Kidney epithelial cell (primary cell): Measurements from ENCODE around the gene TLCD1. TPM values are rescaled to one million over a fixed set of nuclear protein-coding genes. Genes with fewer than 3 reads are reported as not detected.
A peak's percentile ranks its signal among the peaks of the same experiment; 100 is the strongest.
"Not testable (repeated sequence)": the region's sequence is repeated elsewhere in the genome, so short reads cannot be mapped to it uniquely, and the experiment has no call there.

Experiments
- DNase-seq: peaks from one replicate; pipeline ENCODE4 v3.0.0-alpha.2; 2010; ENCODE audit warnings: low read depth
- H3K27me3 ChIP-seq: 2 replicates; pipeline ENCODE4 v1.6.0; 2011; ENCODE audit warnings: low read length; ENCODE audit not compliant: control insufficient read depth, insufficient read depth
- H3K36me3 ChIP-seq: 2 replicates; pipeline ENCODE4 v1.5.1; 2011; ENCODE audit warnings: low read length; ENCODE audit not compliant: control insufficient read depth, insufficient read depth
- H3K4me3 ChIP-seq: 2 replicates; pipeline ENCODE4 v1.5.1; 2011; ENCODE audit warnings: low read depth, mild to moderate bottlenecking, control low read depth, low read length
- total RNA-seq: library from RNA; depleted of rRNA; stranded (reverse); fragments of >200 nt; gene quantifications from 2 replicates; pipeline ENCODE4 v1.2.3, GENCODE V29; 2015
- TF ChIP-seq, protein P1 (sequence below): IDR thresholded peaks from 2 replicates; pipeline ENCODE4 v1.5.1; 2011; ENCODE audit warnings: mild to moderate bottlenecking, moderate library complexity, low read length, control low read depth, inconsistent platforms; ENCODE audit not compliant: insufficient read depth, poor library complexity, severe bottlenecking

The TLCD1 gene
- total RNA-seq, 1 donor from 2014 or later = 5.1 TPM

DNA sequence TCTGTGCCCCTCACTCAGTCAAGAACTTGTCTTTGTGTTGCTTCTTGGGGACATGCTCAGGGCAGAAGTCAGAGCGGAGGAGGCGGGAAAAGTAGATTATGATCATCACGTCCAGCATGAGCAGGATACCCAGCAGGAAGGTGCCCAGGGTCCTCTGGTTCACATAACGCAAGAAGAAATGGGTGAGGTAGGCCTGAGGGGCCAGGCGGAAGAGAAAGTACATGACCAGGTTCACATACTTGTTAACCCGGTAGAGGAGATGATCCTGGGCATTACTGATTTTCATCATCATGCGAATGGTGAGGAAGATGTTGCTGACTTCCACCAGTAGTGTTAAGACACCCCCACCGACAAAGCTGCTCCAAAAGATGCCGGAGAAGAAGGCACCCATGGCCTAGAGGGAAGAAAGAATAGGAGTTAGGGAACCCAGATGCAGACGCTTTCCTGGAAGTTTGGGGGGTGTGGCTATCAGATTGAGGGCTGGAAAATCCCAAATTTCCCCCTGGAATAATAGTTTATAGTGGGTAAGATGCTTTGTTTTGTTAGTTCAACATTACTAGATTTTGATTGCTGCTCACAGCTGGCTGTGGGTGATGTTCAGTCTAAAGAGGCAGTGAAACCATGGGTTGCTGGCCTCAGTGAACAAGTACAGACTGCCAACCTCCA lies 1.4 kb downstream of the TLCD1 start:
- Histone ChIP-seq H3K4me3 (no peak overlapping the region), H3K27me3 (no peaks in the 10 kb centered on the region), H3K36me3 (peaks cover 4% of the 10 kb centered on the region)
- TF ChIP-seq, protein P1, sequence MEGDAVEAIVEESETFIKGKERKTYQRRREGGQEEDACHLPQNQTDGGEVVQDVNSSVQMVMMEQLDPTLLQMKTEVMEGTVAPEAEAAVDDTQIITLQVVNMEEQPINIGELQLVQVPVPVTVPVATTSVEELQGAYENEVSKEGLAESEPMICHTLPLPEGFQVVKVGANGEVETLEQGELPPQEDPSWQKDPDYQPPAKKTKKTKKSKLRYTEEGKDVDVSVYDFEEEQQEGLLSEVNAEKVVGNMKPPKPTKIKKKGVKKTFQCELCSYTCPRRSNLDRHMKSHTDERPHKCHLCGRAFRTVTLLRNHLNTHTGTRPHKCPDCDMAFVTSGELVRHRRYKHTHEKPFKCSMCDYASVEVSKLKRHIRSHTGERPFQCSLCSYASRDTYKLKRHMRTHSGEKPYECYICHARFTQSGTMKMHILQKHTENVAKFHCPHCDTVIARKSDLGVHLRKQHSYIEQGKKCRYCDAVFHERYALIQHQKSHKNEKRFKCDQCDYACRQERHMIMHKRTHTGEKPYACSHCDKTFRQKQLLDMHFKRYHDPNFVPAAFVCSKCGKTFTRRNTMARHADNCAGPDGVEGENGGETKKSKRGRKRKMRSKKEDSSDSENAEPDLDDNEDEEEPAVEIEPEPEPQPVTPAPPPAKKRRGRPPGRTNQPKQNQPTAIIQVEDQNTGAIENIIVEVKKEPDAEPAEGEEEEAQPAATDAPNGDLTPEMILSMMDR = no peak
- DNase-seq = no peak

DNA sequence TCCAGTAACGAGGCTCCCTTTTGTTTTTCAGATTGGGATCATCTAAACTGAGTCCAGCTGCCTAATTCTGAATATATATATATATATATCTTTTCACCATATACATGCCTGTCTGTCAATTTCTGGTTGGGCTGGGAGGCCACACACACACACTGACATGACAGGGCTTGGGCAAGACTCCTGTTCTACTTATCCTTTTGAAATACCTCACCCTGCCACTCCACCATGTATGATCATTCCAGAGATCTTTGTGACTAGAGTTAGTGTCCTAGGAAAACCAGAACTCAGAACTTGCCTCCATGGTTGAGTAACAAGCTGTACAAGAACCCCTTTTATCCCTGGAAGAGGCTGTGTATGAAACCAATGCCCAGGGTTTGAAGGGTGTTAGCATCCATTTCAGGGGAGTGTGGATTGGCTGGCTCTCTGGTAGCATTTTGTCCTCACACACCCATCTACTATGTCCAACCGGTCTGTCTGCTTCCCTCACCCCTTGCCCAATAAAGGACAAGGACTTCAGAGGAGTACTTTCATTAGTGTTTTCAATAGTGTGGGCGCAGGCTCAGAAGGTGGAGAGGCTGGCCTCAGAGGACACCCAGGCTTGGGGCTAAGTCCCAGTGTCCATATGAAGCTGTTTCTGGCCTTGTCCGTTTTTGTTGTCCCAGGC lies 2.1 kb downstream of the TLCD1 start:
- not testable (repeated sequence) for H3K27me3 ChIP-seq, H3K4me3 ChIP-seq, DNase-seq, H3K36me3 ChIP-seq

DNA sequence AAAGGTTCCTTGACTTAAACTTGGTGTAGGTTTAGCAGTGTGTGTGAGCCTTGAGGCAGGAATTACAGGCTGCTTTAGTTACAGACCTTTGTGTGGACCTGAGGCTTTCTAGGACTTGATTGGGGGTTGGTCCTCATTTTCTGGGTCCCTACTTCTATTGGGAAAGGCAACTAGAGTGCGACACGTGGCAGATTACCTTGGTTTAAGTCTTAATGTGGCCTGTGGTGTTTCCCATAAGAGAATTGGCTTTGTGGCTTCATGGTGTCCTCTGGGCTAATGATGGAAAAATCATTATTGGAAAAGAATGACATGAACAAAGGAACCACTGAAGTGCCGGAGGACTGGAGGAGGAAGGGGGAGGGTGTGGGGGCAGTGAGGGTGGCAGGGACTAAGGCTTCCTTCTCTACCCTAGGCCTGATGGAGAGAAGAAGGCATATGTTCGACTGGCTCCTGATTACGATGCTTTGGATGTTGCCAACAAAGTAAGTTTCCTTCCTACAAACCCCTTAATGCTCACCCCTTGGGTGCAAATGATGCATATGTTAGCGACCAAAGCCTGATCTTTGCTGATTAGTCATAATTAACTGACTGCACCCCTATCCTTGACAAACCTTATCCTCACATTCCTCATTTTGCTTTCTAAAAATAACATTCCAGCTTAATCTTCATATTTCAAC lies 2.7 kb downstream of the TLCD1 start:
- TF ChIP-seq, protein P1 = no peak
- no peak overlapping the region for H3K4me3 ChIP-seq
- H3K27me3 ChIP-seq = no peaks in the 10 kb centered on the region
- no peak for DNase-seq
- H3K36me3 ChIP-seq = peaks cover 4% of the 10 kb centered on the region

DNA sequence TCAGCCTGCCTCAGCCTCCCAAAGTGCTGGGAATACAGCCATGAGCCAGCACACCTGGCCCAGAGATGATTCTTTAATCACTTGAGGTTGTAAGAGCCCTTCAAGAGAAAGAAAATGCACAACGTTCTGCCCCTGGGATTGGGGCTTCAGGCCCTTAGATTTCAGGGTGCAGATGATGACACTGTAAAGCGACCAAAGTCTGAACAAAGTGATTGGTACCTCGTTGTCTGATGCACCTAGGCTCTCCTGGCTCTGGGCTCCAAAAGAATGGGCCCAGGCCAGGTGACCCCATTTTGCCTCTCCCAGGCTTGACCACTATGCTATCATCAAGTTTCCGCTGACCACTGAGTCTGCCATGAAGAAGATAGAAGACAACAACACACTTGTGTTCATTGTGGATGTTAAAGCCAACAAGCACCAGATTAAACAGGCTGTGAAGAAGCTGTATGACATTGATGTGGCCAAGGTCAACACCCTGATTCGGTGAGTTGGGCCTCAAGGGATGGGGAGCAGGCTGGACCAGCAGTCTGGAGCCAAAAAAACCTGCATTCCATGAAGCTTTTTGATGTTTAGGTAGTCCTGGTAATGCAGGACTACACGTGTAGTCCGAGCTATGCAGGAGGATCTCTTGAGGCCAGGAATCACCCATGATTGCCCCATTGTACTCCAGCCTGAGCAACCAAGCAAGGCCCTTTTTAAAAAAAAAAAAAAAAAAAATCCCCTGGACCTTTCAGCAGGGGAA lies 3.4 kb downstream of the TLCD1 start:
- no peak for DNase-seq
- Histone ChIP-seq H3K36me3 (peaks cover 4% of the 10 kb centered on the region), H3K27me3 (no peaks in the 10 kb centered on the region), H3K4me3 (no peak overlapping the region)
- TF ChIP-seq, protein P1 = no peak

DNA sequence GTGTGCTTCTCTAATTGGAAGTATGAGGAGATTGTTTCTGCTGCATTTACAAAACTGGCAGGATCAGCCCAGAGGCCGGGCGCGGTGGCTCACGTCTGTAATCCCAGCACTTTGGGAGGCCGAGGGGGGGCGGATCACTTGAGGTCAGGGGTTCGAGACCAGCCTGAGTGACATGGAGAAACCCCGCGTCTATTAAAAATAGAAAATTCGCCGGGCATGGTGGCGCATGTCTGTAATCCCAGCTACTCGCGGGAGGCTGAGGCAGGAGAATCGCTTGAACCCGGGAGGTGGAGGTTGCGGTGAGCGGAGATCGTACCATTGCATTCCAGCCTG lies 5.1 kb downstream of the TLCD1 start:
- H3K36me3 ChIP-seq, H3K27me3 ChIP-seq, DNase-seq: not testable (repeated sequence)
- H3K4me3 ChIP-seq = peak overlapping the region; percentile 80

DNA sequence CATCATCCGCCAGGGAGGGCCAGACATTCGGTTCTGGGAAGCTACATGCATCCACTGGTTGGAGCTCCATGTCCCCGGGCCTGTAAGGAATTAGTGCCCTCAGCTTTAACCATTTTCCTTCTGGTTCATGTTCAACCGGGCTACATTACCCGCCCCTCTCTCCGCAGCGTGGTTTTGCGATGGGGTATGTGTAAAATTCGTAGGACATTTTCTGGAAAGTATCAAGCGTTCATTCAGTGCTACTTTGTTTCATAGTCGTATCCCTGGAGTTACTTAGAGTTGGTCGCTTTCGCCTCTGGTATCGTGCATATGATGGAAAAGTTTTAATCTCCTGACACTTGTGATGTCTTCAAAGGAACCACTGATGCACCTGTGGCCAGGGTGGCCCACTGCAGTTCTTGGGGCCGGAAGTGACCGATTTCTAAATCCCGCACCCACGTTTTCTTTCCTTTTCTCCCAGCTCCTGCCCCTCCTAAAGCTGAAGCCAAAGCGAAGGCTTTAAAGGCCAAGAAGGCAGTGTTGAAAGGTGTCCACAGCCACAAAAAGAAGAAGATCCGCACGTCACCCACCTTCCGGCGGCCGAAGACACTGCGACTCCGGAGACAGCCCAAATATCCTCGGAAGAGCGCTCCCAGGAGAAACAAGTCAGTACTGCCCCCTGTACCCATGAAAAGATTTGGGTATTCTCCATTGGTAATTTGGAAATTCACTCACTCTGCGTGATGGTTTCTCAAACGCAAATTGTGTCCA lies 5.6 kb downstream of the TLCD1 start:
- DNase-seq = no peak
- Histone ChIP-seq H3K36me3 (peaks cover 5% of the 10 kb centered on the region), H3K4me3 (peak overlapping the region; percentile 80), H3K27me3 (no peaks in the 10 kb centered on the region)
- TF ChIP-seq, protein P1 = no peak
